ENCODE results near the gene OAS2. TPM values are rescaled to one million over a fixed set of nuclear protein-coding genes. Genes with fewer than 3 reads are reported as not detected.

OAS2 gene
- polyA plus RNA-seq, 1 donor (not counting 4 experiments of a cell fraction or from before 2014, with no cell fraction given) = 92.7 TPM

DNA sequence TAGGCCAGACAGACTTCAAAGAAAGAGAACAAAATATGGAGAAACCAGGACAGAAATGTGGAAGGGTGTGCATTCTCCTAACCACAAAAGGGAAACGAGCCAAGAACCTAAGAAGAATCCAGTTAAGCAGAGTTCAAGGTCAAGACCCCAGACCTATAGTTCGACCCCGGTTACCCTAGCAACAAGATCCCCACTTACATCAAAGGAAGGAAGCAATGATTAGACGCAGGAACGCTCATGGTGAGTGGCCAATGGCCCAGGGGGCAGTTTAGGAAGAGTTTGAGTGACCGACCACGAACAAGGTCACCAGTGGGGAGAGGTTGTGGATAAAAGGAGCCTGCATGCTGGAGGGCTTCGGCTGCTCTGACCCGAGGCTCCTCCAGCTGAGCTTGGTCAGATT lies 36.2 kb downstream of the OAS2 start:
- Histone ChIP-seq H3K9ac (ENCODE audit: control insufficient read depth, extremely low read depth, insufficient read depth, low read length) (no peak overlapping the region), H3K9me3 (ENCODE audit: control insufficient read depth, low read depth, low read length) (peaks cover 5% of the 10 kb centered on the region), H3K36me3 (ENCODE audit: control insufficient read depth in 2 of 2, extremely low read depth in 1 of 2, insufficient read depth in 2 of 2, low read length in 2 of 2) (peaks cover 0 to 3% of the 10 kb centered on the region in 2 experiments), H3K4me3 (ENCODE audit: control insufficient read depth in 2 of 3, extremely low read depth in 1 of 3, insufficient read depth in 2 of 3, low read depth in 1 of 3, low read length in 3 of 3) (no peak overlapping the region), H2AFZ (ENCODE audit: control insufficient read depth, low read length) (no peak overlapping the region), H3K27ac (ENCODE audit: control insufficient read depth, insufficient read depth, low read length) (no peak overlapping the region), H3K4me2 (ENCODE audit: control insufficient read depth, extremely low read depth, insufficient read depth, low read depth, low read length) (no peak overlapping the region), H3K79me2 (ENCODE audit: control insufficient read depth, insufficient read depth, low read length) (no peaks in the 10 kb centered on the region), H3K27me3 (ENCODE audit: control insufficient read depth, extremely low read depth, insufficient read depth, low read length) (no peaks in the 10 kb centered on the region), H4K20me1 (ENCODE audit: control insufficient read depth, extremely low read depth, insufficient read depth, low read length) (no peaks in the 10 kb centered on the region), H3K4me1 (ENCODE audit: control insufficient read depth, extremely low read depth, insufficient read depth, low read length) (peaks cover 8% of the 10 kb centered on the region), H3K9me1 (ENCODE audit: control insufficient read depth, extremely low read depth, insufficient read depth, low read length) (no peaks in the 10 kb centered on the region)
- DNase-seq (ENCODE audit: low read depth, low spot score) (no peak), FAIRE-seq (no peak)
- dilution Hi-C loops (cut with MboI; ENCODE audit: extremely low pct_ligation_motif_present, low sequenced_read_pairs) = no loop called here
- TF ChIP-seq, protein P1, sequence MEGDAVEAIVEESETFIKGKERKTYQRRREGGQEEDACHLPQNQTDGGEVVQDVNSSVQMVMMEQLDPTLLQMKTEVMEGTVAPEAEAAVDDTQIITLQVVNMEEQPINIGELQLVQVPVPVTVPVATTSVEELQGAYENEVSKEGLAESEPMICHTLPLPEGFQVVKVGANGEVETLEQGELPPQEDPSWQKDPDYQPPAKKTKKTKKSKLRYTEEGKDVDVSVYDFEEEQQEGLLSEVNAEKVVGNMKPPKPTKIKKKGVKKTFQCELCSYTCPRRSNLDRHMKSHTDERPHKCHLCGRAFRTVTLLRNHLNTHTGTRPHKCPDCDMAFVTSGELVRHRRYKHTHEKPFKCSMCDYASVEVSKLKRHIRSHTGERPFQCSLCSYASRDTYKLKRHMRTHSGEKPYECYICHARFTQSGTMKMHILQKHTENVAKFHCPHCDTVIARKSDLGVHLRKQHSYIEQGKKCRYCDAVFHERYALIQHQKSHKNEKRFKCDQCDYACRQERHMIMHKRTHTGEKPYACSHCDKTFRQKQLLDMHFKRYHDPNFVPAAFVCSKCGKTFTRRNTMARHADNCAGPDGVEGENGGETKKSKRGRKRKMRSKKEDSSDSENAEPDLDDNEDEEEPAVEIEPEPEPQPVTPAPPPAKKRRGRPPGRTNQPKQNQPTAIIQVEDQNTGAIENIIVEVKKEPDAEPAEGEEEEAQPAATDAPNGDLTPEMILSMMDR (optimal IDR thresholded peaks at IDR 0.05 in 1 of 3, IDR thresholded peaks at IDR 0.05 in 1 of 3, conservative IDR thresholded peaks at IDR 0.05 in 1 of 3; ENCODE audit: extremely low read depth in 1 of 3, insufficient read depth in 2 of 3, low read length in 3 of 3) = no peak
- TF ChIP-seq EZH2 (IDR thresholded peaks at IDR 0.05; ENCODE audit: low read length) = no peak

DNA sequence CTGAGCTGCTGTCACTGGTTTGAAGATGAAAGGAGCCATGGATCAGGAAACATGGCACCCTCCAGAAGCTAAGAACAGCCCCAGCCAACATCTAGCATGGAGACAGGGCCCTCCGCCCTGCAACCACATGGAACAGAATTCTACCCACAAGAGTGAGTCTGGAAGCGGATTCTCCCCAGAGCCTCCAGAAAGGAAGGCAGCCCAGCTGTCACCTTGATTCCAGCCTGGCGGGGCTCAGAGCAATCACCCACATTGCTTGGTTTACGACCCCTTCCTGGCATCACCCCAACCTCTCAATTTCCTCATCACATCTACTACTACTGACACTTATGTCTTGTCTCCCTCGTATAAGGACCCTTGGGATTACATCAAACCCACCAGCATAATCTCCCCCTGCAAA lies 38.5 kb downstream of the OAS2 start:
- dilution Hi-C loops (cut with MboI; ENCODE audit: extremely low pct_ligation_motif_present, low sequenced_read_pairs) = no loop called here
- no peak for DNase-seq (ENCODE audit: low read depth, low spot score)

More for the DNA sequence above, 38.5 kb downstream of the OAS2 start:
- no peak overlapping the region for H3K4me3 ChIP-seq (ENCODE audit: control insufficient read depth in 2 of 3, extremely low read depth in 1 of 3, insufficient read depth in 2 of 3, low read depth in 1 of 3, low read length in 3 of 3)
- TF ChIP-seq, protein P1 (optimal IDR thresholded peaks at IDR 0.05 in 1 of 3, IDR thresholded peaks at IDR 0.05 in 1 of 3, conservative IDR thresholded peaks at IDR 0.05 in 1 of 3; ENCODE audit: extremely low read depth in 1 of 3, insufficient read depth in 2 of 3, low read length in 3 of 3) = no peak
- no peak for TF ChIP-seq EZH2 (IDR thresholded peaks at IDR 0.05; ENCODE audit: low read length)
- no peaks in the 10 kb centered on the region for H3K36me3 ChIP-seq (ENCODE audit: control insufficient read depth in 2 of 2, extremely low read depth in 1 of 2, insufficient read depth in 2 of 2, low read length in 2 of 2)
- H3K4me1 ChIP-seq (ENCODE audit: control insufficient read depth, extremely low read depth, insufficient read depth, low read length) = peaks cover 18% of the 10 kb centered on the region
- H3K9me1 ChIP-seq (ENCODE audit: control insufficient read depth, extremely low read depth, insufficient read depth, low read length) = no peaks in the 10 kb centered on the region
- H3K9ac ChIP-seq (ENCODE audit: control insufficient read depth, extremely low read depth, insufficient read depth, low read length) = no peak overlapping the region
- no peaks in the 10 kb centered on the region for H3K79me2 ChIP-seq (ENCODE audit: control insufficient read depth, insufficient read depth, low read length)
- H4K20me1 ChIP-seq (ENCODE audit: control insufficient read depth, extremely low read depth, insufficient read depth, low read length) = no peaks in the 10 kb centered on the region
- no peak overlapping the region for H3K4me2 ChIP-seq (ENCODE audit: control insufficient read depth, extremely low read depth, insufficient read depth, low read depth, low read length)
- H3K27me3 ChIP-seq (ENCODE audit: control insufficient read depth, extremely low read depth, insufficient read depth, low read length) = no peaks in the 10 kb centered on the region
- H3K27ac ChIP-seq (ENCODE audit: control insufficient read depth, insufficient read depth, low read length) = no peak overlapping the region
- no peak for FAIRE-seq
- H2AFZ ChIP-seq (ENCODE audit: control insufficient read depth, low read length) = no peak overlapping the region
- no peaks in the 10 kb centered on the region for H3K9me3 ChIP-seq (ENCODE audit: control insufficient read depth, low read depth, low read length)

Measured in keratinocyte (primary cell).